HepG2 (cell line): Measurements from ENCODE around the gene ACTR6. TPM values are rescaled to one million over a fixed set of nuclear protein-coding genes. Genes with fewer than 3 reads are reported as not detected.

ENCODE experiments used
- ATAC-seq: fragments of 200-7000 bp; cut with Tn5 transposase; 3 replicates; pipeline ENCODE4 v1.9.1; 2020; ENCODE audit warnings: mild to moderate bottlenecking, moderate library complexity
- BruUV-seq: library from RNA; stranded (reverse); fragments of 400-500 nt; replicated peaks from 2 replicates; lab custom pipeline; 2021; lab: Mats Ljungman, UMichigan
- CTCF ChIA-PET: fragments of 300-600 bp; formaldehyde crosslinking; extraction: SDS; loops from one replicate; lab custom pipeline; 2021; ENCODE audit warnings: low total read pairs, inconsistent platforms, low intra/inter-chr PET ratio; lab: Yijun Ruan, JAX
- POLR2A ChIA-PET: fragments of 350-600 bp; sonication (Branson Sonifier 250); formaldehyde crosslinking; loops from one replicate; lab custom pipeline; 2020; ENCODE audit warnings: antibody characterized with exemption, inconsistent platforms; lab: Yijun Ruan, JAX
- DNase-seq: peaks from one replicate; pipeline ENCODE4 v3.0.0-alpha.2; 2015; ENCODE audit warnings: low spot score
- FAIRE-seq: peaks from 3 replicates; lab custom pipeline; 2011; peaks lifted over from hg19 to GRCh38; lab: Jason Lieb, UNC
- H2AFZ ChIP-seq: one replicate; pipeline ENCODE4 v1.6.1; 2011; ENCODE audit warnings: low read length, inconsistent platforms
- H3K27ac ChIP-seq: fragments of 300-600 bp; 3 replicates; pipeline ENCODE4 v1.8.0; 2011; ENCODE audit warnings: mixed run types, mild to moderate bottlenecking, mixed read lengths, low read length, inconsistent platforms; ENCODE audit not compliant: insufficient read depth; ENCODE audit errors: extremely low read length
- H3K27me3 ChIP-seq, 2 experiments: fragments of 200-600 bp in 1 of 2; 2 replicates in 1 of 2; 3 replicates in 1 of 2; pipeline versions ENCODE4 v1.6.0 to v1.8.0; 2011; ENCODE audit warnings: low read length in 2 of 2, mild to moderate bottlenecking in 2 of 2, moderate library complexity in 2 of 2, inconsistent platforms in 1 of 2; ENCODE audit not compliant: insufficient read depth in 2 of 2, control insufficient read depth in 1 of 2
- H3K36me3 ChIP-seq, 2 experiments: fragments of 200-600 bp in 1 of 2; replicated peaks in 1 of 2; 2 replicates in 1 of 2; 3 replicates in 1 of 2; pipeline versions ENCODE4 v1.5.1 to v1.8.0; 2011; ENCODE audit warnings: low read length in 2 of 2, inconsistent platforms in 1 of 2; ENCODE audit not compliant: insufficient read depth in 2 of 2, control insufficient read depth in 1 of 2
- H3K4me1 ChIP-seq: 2 replicates; pipeline ENCODE4 v1.5.1; 2012; ENCODE audit warnings: low read length, inconsistent platforms; ENCODE audit not compliant: insufficient read depth
- H3K4me2 ChIP-seq: 2 replicates; pipeline ENCODE4 v1.6.0; 2011; ENCODE audit warnings: low read depth, low read length, inconsistent platforms
- H3K4me3 ChIP-seq, 3 experiments: fragments of 200-600 bp in 1 of 3; sonication (generic), shearing (Covaris generic) in 1 of 3; replicated peaks in 1 of 3; 2 replicates each; pipeline ENCODE4 v1.5.1; 2011 to 2016; ENCODE audit warnings: low read length in 3 of 3, inconsistent platforms in 2 of 3, low read depth in 2 of 3, mild to moderate bottlenecking in 2 of 3, control low read depth in 1 of 3, mixed read lengths in 1 of 3; ENCODE audit not compliant: insufficient read depth in 1 of 3
- H3K79me2 ChIP-seq: one replicate; pipeline ENCODE4 v1.6.1; 2011; ENCODE audit warnings: low read length, inconsistent platforms; ENCODE audit not compliant: insufficient read depth
- H3K9ac ChIP-seq: 2 replicates; pipeline ENCODE4 v1.6.0; 2011; ENCODE audit warnings: mild to moderate bottlenecking, low read depth, low read length, inconsistent platforms; ENCODE audit not compliant: insufficient read depth
- H3K9me3 ChIP-seq: 2 replicates; pipeline ENCODE4 v1.5.1; 2012; ENCODE audit warnings: mild to moderate bottlenecking, low read length
- H4K20me1 ChIP-seq: 2 replicates; pipeline ENCODE4 v1.6.0; 2011; ENCODE audit warnings: inconsistent platforms, mild to moderate bottlenecking, low read length, moderate library complexity; ENCODE audit not compliant: insufficient read depth
- ARNTL ChIP-seq: sonication (generic); formaldehyde crosslinking; IDR thresholded peaks from 2 replicates; pipeline ENCODE4 v1.4.0; 2020; ENCODE audit warnings: mild to moderate bottlenecking, missing genetic modification reagents
- ASH2L ChIP-seq: fragments of 300-600, 200-600 bp; sonication (generic); IDR thresholded peaks from 2 replicates; pipeline ENCODE4 v1.7.0; 2017; ENCODE audit warnings: low read depth, mild to moderate bottlenecking, moderate library complexity, mixed read lengths, low read length; ENCODE audit not compliant: insufficient read length
- HNF1A ChIP-seq, 2 experiments: sonication (generic) in 1 of 2; formaldehyde crosslinking in 1 of 2; IDR thresholded peaks; 2 replicates each; pipeline versions ENCODE4 v1.4.0 to v1.6.1; 2016 to 2020; ENCODE audit warnings: borderline replicate concordance in 1 of 2, low read depth in 1 of 2, mild to moderate bottlenecking in 1 of 2, missing genetic modification reagents in 1 of 2
- MAF1 ChIP-seq: sonication (generic); formaldehyde crosslinking; IDR thresholded peaks from 2 replicates; pipeline ENCODE4 v1.5.0; 2020; ENCODE audit warnings: missing genetic modification reagents, borderline replicate concordance
- MAFF ChIP-seq: IDR thresholded peaks from 2 replicates; pipeline ENCODE4 v1.6.1; 2011; ENCODE audit warnings: low read depth, low read length, improper control_type of control experiment
- MAFK ChIP-seq, 2 experiments: IDR thresholded peaks in 1 of 2; conservative IDR thresholded peaks in 1 of 2; 2 replicates each; pipeline ENCODE4 v1.6.1; 2011; ENCODE audit warnings: improper control_type of control experiment in 2 of 2, low read length in 2 of 2
- MTA1 ChIP-seq: sonication (generic); formaldehyde crosslinking; IDR thresholded peaks from 2 replicates; pipeline ENCODE4 v1.4.0; 2020; ENCODE audit warnings: missing genetic modification reagents, mild to moderate bottlenecking, borderline replicate concordance
- PAXIP1 ChIP-seq: sonication (generic); formaldehyde crosslinking; conservative IDR thresholded peaks from 2 replicates; pipeline ENCODE4 v1.4.0; 2020; ENCODE audit warnings: mild to moderate bottlenecking, missing genetic modification reagents, moderate library complexity
- TERF1 ChIP-seq: sonication (generic); formaldehyde crosslinking; IDR thresholded peaks from 2 replicates; pipeline ENCODE4 v1.8.0; 2022; ENCODE audit warnings: mild to moderate bottlenecking, missing genetic modification reagents, moderate library complexity
- ZNF331 ChIP-seq: sonication (generic); formaldehyde crosslinking; IDR thresholded peaks from 2 replicates; pipeline ENCODE4 v1.4.0; 2020; ENCODE audit warnings: missing genetic modification reagents
- ZNF597 ChIP-seq: sonication (generic); formaldehyde crosslinking; IDR thresholded peaks from 2 replicates; pipeline ENCODE4 v1.5.0; 2020; ENCODE audit warnings: missing genetic modification reagents
- ZNF652 ChIP-seq: IDR thresholded peaks from 2 replicates; pipeline ENCODE4 v1.6.1; 2016; ENCODE audit warnings: low read depth, borderline replicate concordance
- ZSCAN29 ChIP-seq: sonication (generic); formaldehyde crosslinking; conservative IDR thresholded peaks from 2 replicates; pipeline ENCODE4 v1.4.0; 2020; ENCODE audit warnings: mild to moderate bottlenecking, missing genetic modification reagents
- WGBS: methylation state at CpG from one replicate; pipeline ENCODE4 v1.1.6; 2017; ENCODE audit warnings: low lambda C conversion rate; 5-methylcytosine and 5-hydroxymethylcytosine counted together
- in situ Hi-C: cut with HindIII; loops from 2 replicates; pipeline ENCODE4 v1.10.0; 2017; ENCODE audit warnings: low pct_unique_long_range_greater_than_20kb; ENCODE audit not compliant: extremely low pct_ligation_motif_present
- intact Hi-C: fragments of 100-400 bp; cut with micrococcal nuclease; formaldehyde crosslinking; loops from one replicate; pipeline ENCODE4 v1.10.0; 2022; ENCODE audit not compliant: unreplicated experiment
- polyA plus RNA-seq, 8 experiments: library from polyadenylated mRNA; depleted of rRNA in 3 of 8; stranded (reverse) in 7 of 8; unstranded in 1 of 8; fragments of >200 nt; fragmentation: Illumina TruSeq in 4 of 8; extraction: Trizol in 4 of 8; gene quantifications; 2 replicates each; pipeline versions ENCODE4 v1.2.1 to v1.2.3, GENCODE V29; 2011 to 2016; ENCODE audit warnings: low read depth in 4 of 8, missing spikeins in 1 of 8, mixed read lengths in 1 of 8; ENCODE audit not compliant: insufficient read depth in 1 of 8
- total RNA-seq, 5 experiments: library from RNA; depleted of rRNA; stranded (reverse); fragments of >200 nt; fragmentation: Illumina TruSeq; extraction: Trizol; gene quantifications; 2 replicates each; pipeline ENCODE4 v1.2.3, GENCODE V29; 2016; ENCODE audit warnings: low read depth in 1 of 5

ACTR6 gene
- total and polyA plus RNA-seq, 2 of the 13 experiments (the other 11 are each of a cell fraction or from before 2014, with no cell fraction given) = 12.9 to 22.4 TPM

GRCh38 chr12:100251917-100252316 is 51.3 kb downstream of the ACTR6 start:
- Histone ChIP-seq H3K36me3 (no peaks in the 10 kb centered on the region), H3K27ac (no peak overlapping the region), H3K4me2 (peak overlapping the region; percentile 39), H3K4me1 (peaks cover 24% of the 10 kb centered on the region), H3K79me2 (no peaks in the 10 kb centered on the region), H4K20me1 (no peaks in the 10 kb centered on the region), H3K9ac (no peak overlapping the region), H3K4me3 (no peak overlapping the region), H2AFZ (no peak overlapping the region), H3K9me3 (no peaks in the 10 kb centered on the region), H3K27me3 (no peaks in the 10 kb centered on the region)
- BruUV-seq = no TSS peak
- ChIA-PET CTCF (no interaction called here), POLR2A (interaction anchor here (0.9 to 1.6 kb wide), 2 partner anchors 16 to 51 kb away, joined by 3 to 16 read pairs; partner anchors contain the start of genes ACTR6, DEPDC4 and SCYL2)
- TF ChIP-seq PAXIP1 (CRISPR knock-in tag) (peak; percentile 59; the same call in 1 of the 2 replicates), MTA1 (no peak), ARNTL (no peak), ASH2L (peak; percentile 4), HNF1A (IDR thresholded peaks at IDR 0.05; ENCODE audit: low read depth) (peak; percentile 71), HNF1A (CRISPR knock-in tag; IDR thresholded peaks at IDR 0.05; ENCODE audit: borderline replicate concordance) (peak; percentile 81; the same call in 1 of the 2 replicates), TERF1 (CRISPR knock-in tag) (no peak), ZSCAN29 (CRISPR knock-in tag) (0 out of 2 replicates have a peak, but pooled peaks have one; percentile 46), MAF1 (CRISPR knock-in tag) (no peak), ZNF597 (no peak), MAFK (conservative IDR thresholded peaks at IDR 0.05 in 1 of 2, IDR thresholded peaks at IDR 0.05 in 1 of 2; ENCODE audit: low read length in 2 of 2) (peak; percentile 42 to 61; a peak in 3 of 4 replicates), MAFF (peak; percentile 76), ZNF331 (CRISPR knock-in tag) (0 out of 2 replicates have a peak, but pooled peaks have one; percentile 31), ZNF652 (CRISPR knock-in tag) (no peak)
- in situ Hi-C loops (no loop called here), intact Hi-C loops (no loop called here)
- DNase-seq (peak; percentile 83), ATAC-seq (peak; percentile 97), FAIRE-seq (peak; percentile 78)
- 27% methylated on average over 2 of the region's 2 CpGs for WGBS
